Mucosa of rectum (tissue), 2 donors: ENCODE measurements around the gene PHC1.

Source experiments
- H3K27ac ChIP-seq, 2 donors: one replicate each; pipeline ENCODE4 v1.7.0; 2013; ENCODE audit warnings: inconsistent platforms in 2 of 2, low read depth in 2 of 2, low read length in 2 of 2
- H3K27me3 ChIP-seq, 2 donors: one replicate each; pipeline ENCODE4 v1.7.0; 2013; ENCODE audit warnings: low read length in 2 of 2; ENCODE audit not compliant: control insufficient read depth in 2 of 2, insufficient read depth in 2 of 2
- H3K36me3 ChIP-seq, 2 donors: one replicate each; pipeline ENCODE4 v1.7.0; 2013; ENCODE audit warnings: low read length in 2 of 2; ENCODE audit not compliant: control insufficient read depth in 2 of 2, insufficient read depth in 2 of 2
- H3K4me1 ChIP-seq, 2 donors: one replicate each; pipeline ENCODE4 v1.7.0; 2013; ENCODE audit warnings: low read length in 2 of 2, mild to moderate bottlenecking in 1 of 2; ENCODE audit not compliant: control insufficient read depth in 2 of 2, insufficient read depth in 2 of 2
- H3K4me3 ChIP-seq, 2 donors: one replicate each; pipeline ENCODE4 v1.7.0; 2013; ENCODE audit warnings: low read length in 2 of 2
- H3K9ac ChIP-seq, 2 donors: one replicate each; pipeline ENCODE4 v1.7.0; 2013; ENCODE audit warnings: low read length in 2 of 2, low read depth in 1 of 2, mild to moderate bottlenecking in 1 of 2
- H3K9me3 ChIP-seq, 2 donors: one replicate each; pipeline ENCODE4 v1.7.0; 2013; ENCODE audit warnings: low read length in 2 of 2; ENCODE audit not compliant: control insufficient read depth in 2 of 2
- donor health status: healthy.
- donor health status: Normal muscosa, but diverticular disease.

The PHC1 gene

GRCh38 chr12:8958066-8958465, 43.8 kb downstream of the PHC1 start:
- H3K27me3 ChIP-seq: no peaks in the 10 kb centered on the region

GRCh38 chr12:8960176-8960575, 45.9 kb downstream of the PHC1 start:
- Histone ChIP-seq H3K27ac (no peak overlapping the region), H3K9ac (no peak overlapping the region), H3K36me3 (no peaks in the 10 kb centered on the region), H3K4me3 (no peak overlapping the region), H3K27me3 (no peaks in the 10 kb centered on the region), H3K4me1 (no peaks in the 10 kb centered on the region), H3K9me3 (no peaks in the 10 kb centered on the region)

More at GRCh38 chr12:8958066-8958465, 43.8 kb downstream of the PHC1 start:
- Histone ChIP-seq H3K9me3 (no peaks in the 10 kb centered on the region), H3K27ac (no peak overlapping the region), H3K36me3 (no peaks in the 10 kb centered on the region), H3K4me1 (peaks cover 0 to under 1% of the 10 kb centered on the region in 2 donors), H3K4me3 (no peak overlapping the region), H3K9ac (no peak overlapping the region)

- Histone ChIP-seq H3K4me3 (no peak overlapping the region), H3K36me3 (no peaks in the 10 kb centered on the region), H3K9me3 (peaks cover 0 to 4% of the 10 kb centered on the region in 2 donors), H3K27me3 (no peaks in the 10 kb centered on the region), H3K9ac (no peak overlapping the region), H3K4me1 (no peaks in the 10 kb centered on the region), H3K27ac (no peak overlapping the region)
These were observed 54.5 kb downstream of the PHC1 start for GRCh38 chr12:8968761-8969160.

- no peaks in the 10 kb centered on the region for H3K27me3 ChIP-seq
- no peak overlapping the region for H3K9ac ChIP-seq
- no peak overlapping the region for H3K27ac ChIP-seq
- no peaks in the 10 kb centered on the region for H3K4me1 ChIP-seq
- no peaks in the 10 kb centered on the region for H3K36me3 ChIP-seq
- H3K9me3 ChIP-seq: peaks cover 0 to 4% of the 10 kb centered on the region in 2 donors
- H3K4me3 ChIP-seq: no peak overlapping the region
These were observed 55.6 kb downstream of the PHC1 start for GRCh38 chr12:8969861-8970411.

GRCh38 chr12:8970432-8970831, 56.1 kb downstream of the PHC1 start:
- no peaks in the 10 kb centered on the region for H3K27me3 ChIP-seq
- no peaks in the 10 kb centered on the region for H3K4me1 ChIP-seq
- peaks cover 0 to 4% of the 10 kb centered on the region in 2 donors for H3K9me3 ChIP-seq
- H3K36me3 ChIP-seq: no peaks in the 10 kb centered on the region
- H3K4me3 ChIP-seq: no peak overlapping the region
- H3K27ac ChIP-seq: no peak overlapping the region
- H3K9ac ChIP-seq: no peak overlapping the region

- no peaks in the 10 kb centered on the region for H3K4me1 ChIP-seq
- H3K9me3 ChIP-seq: peaks cover 0 to 4% of the 10 kb centered on the region in 2 donors
- H3K4me3 ChIP-seq: no peak overlapping the region
- H3K27me3 ChIP-seq: no peaks in the 10 kb centered on the region
- no peak overlapping the region for H3K27ac ChIP-seq
- H3K36me3 ChIP-seq: no peaks in the 10 kb centered on the region
- H3K9ac ChIP-seq: no peak overlapping the region
These were observed 65.8 kb downstream of the PHC1 start for GRCh38 chr12:8980137-8980536.

DNA sequence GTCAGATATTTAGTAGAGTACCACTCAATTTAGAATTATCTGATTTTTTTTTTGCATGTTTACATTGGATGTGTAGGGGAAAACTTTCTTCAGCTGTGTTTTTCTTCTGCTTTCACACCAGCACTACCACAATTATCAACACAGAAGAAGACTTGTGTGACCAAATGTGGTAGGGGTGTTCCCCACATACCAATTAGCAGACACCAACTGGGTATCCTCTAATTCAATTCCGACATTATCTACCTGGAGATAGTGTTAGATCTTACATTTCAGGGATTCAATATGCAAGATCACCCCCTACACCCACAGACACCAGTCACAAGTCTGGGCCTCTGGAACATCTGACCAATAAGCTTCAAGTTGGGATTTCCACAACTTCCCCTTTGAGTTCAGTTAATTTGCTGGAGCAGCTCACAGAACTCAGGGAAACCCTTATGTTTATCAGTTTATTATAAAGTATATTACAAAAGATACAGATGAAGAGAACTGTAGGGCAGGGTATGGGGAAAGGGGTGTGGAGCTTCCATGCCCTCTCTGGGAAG, 71.0 kb downstream of the PHC1 start:
- H3K27me3 ChIP-seq: no peaks in the 10 kb centered on the region
- H3K9ac ChIP-seq: no peak overlapping the region

DNA sequence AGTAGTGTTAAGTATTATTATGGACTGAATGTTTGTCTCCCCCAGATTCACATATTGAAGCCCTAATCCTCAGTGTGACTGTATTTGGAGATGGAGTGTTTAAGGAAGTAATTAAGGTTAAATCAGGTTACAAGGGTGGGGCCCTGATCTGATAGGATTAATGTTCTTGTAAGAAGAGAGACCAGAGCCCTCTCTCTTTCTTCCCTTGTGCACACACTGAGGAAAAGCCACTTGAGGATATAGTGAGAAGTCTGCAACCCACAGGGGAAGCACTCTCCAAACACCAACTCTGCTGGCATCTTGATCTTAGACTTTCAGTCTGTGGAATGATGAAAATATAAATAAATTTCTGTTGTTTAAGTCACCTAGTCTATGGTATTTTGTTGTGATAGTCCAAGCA, 72.9 kb downstream of the PHC1 start:
- H3K27me3 ChIP-seq: no peaks in the 10 kb centered on the region
- no peak overlapping the region for H3K27ac ChIP-seq
- H3K9me3 ChIP-seq: no peaks in the 10 kb centered on the region
- H3K36me3 ChIP-seq: no peaks in the 10 kb centered on the region
- no peaks in the 10 kb centered on the region for H3K4me1 ChIP-seq
- H3K4me3 ChIP-seq: no peak overlapping the region
- H3K9ac ChIP-seq: no peak overlapping the region

More for the DNA sequence above, 71.0 kb downstream of the PHC1 start:
- no peak overlapping the region for H3K4me3 ChIP-seq
- H3K4me1 ChIP-seq: no peaks in the 10 kb centered on the region
- H3K9me3 ChIP-seq: peaks cover 0 to 2% of the 10 kb centered on the region in 2 donors
- no peak overlapping the region for H3K27ac ChIP-seq
- no peaks in the 10 kb centered on the region for H3K36me3 ChIP-seq

- H3K27me3 ChIP-seq: no peaks in the 10 kb centered on the region
- no peaks in the 10 kb centered on the region for H3K4me1 ChIP-seq
- no peak overlapping the region for H3K27ac ChIP-seq
- no peaks in the 10 kb centered on the region for H3K9me3 ChIP-seq
- no peak overlapping the region for H3K4me3 ChIP-seq
- no peaks in the 10 kb centered on the region for H3K36me3 ChIP-seq
- no peak overlapping the region for H3K9ac ChIP-seq
These were observed 73.4 kb downstream of the PHC1 start for GRCh38 chr12:8987685-8988084.

GRCh38 chr12:8989413-8989812, 75.1 kb downstream of the PHC1 start, which contains the start of gene KLRG1:
KLRG1 (plus strand) TSS chr12:8989546; CDS start chr12:8989636, 90 bp downstream.
- Histone ChIP-seq H3K9me3 (no peaks in the 10 kb centered on the region), H3K9ac (no peak within 1 kb of the TSS), H3K36me3 (no peaks in the 10 kb centered on the region), H3K27me3 (no peaks in the 10 kb centered on the region), H3K27ac (no peak within 1 kb of the TSS), H3K4me3 (no peak within 1 kb of the TSS), H3K4me1 (no peaks in the 10 kb centered on the region)
